ENCODE data around the gene MED29.

GRCh38 chr19:39427707-39428106 is 36.5 kb downstream of the MED29 start:
- TF ChIP-seq CTCF (IDR thresholded peaks at IDR 0.05 in 4 of 5, conservative IDR thresholded peaks at IDR 0.05 in 1 of 5) (no peak), POLR2A (IDR thresholded peaks at IDR 0.05) (no peak)

All from gastrocnemius medialis (tissue), 4 donors.